Nephron progenitor cell (in vitro differentiated cells): ENCODE measurements around the gene RAN.

Experiments
- DNase-seq: peaks from one replicate; pipeline ENCODE4 v3.0.0; 2021
- H3K27ac Mint-ChIP-seq: 2 replicates; pipeline ENCODE4 v1.8.0; 2021; ENCODE audit warnings: mild to moderate bottlenecking, moderate library complexity, mixed read lengths
- H3K27me3 Mint-ChIP-seq: 2 replicates; pipeline ENCODE4 v1.8.0; 2021; ENCODE audit warnings: mild to moderate bottlenecking, low read depth, mixed read lengths; ENCODE audit not compliant: poor library complexity
- H3K36me3 Mint-ChIP-seq: 2 replicates; pipeline ENCODE4 v1.8.0; 2021; ENCODE audit warnings: low read depth, mixed read lengths
- H3K4me1 Mint-ChIP-seq: 2 replicates; pipeline ENCODE4 v1.8.0; 2021; ENCODE audit warnings: mixed read lengths
- H3K4me3 Mint-ChIP-seq: 2 replicates; pipeline ENCODE4 v1.8.0; 2021; ENCODE audit warnings: mild to moderate bottlenecking, moderate library complexity, mixed read lengths
- H3K9me3 Mint-ChIP-seq: 2 replicates; pipeline ENCODE4 v1.8.0; 2021; ENCODE audit warnings: mild to moderate bottlenecking, moderate library complexity, mixed read lengths
- CTCF ChIP-seq: fragments of 200-600 bp; sonication (generic); IDR thresholded peaks from 2 replicates; pipeline ENCODE4 v1.5.0; 2021; ENCODE audit warnings: antibody characterized with exemption

The RAN gene

GRCh38 chr12:130835011-130835410 lies 36.9 kb upstream of the RAN start:
- Mint-ChIP-seq H3K4me1 (peaks cover 77% of the 10 kb centered on the region), H3K36me3 (no peaks in the 10 kb centered on the region), H3K4me3 (no peak overlapping the region), H3K9me3 (no peaks in the 10 kb centered on the region), H3K27me3 (no peaks in the 10 kb centered on the region), H3K27ac (no peak overlapping the region)
- peak; percentile 42 for DNase-seq
- TF ChIP-seq CTCF, result no peak

GRCh38 chr12:130835436-130835835 lies 36.4 kb upstream of the RAN start:
- no peaks in the 10 kb centered on the region for H3K27me3 Mint-ChIP-seq
- TF ChIP-seq CTCF, result no peak
- no peak overlapping the region for H3K27ac Mint-ChIP-seq
- H3K36me3 Mint-ChIP-seq, result no peaks in the 10 kb centered on the region
- peak overlapping the region; percentile 8 for H3K4me3 Mint-ChIP-seq
- no peaks in the 10 kb centered on the region for H3K9me3 Mint-ChIP-seq
- peaks cover 77% of the 10 kb centered on the region for H3K4me1 Mint-ChIP-seq
- DNase-seq, result no peak

GRCh38 chr12:130838284-130838950 lies 33.4 kb upstream of the RAN start:
- Mint-ChIP-seq H3K4me1 (peaks cover 74% of the 10 kb centered on the region), H3K27ac (no peak overlapping the region), H3K4me3 (peak overlapping the region; percentile 81), H3K9me3 (no peaks in the 10 kb centered on the region), H3K27me3 (no peaks in the 10 kb centered on the region), H3K36me3 (no peaks in the 10 kb centered on the region)
- no peak for DNase-seq
- TF ChIP-seq CTCF, result no peak

- no peak for TF ChIP-seq CTCF
- DNase-seq, result peak; percentile 94
These were observed 32.7 kb upstream of the RAN start, which contains the start of gene STX2 for GRCh38 chr12:130838951-130839769. STX2 (minus strand) TSS chr12:130839250; CDS start chr12:130839099, 151 bp downstream.

GRCh38 chr12:130839770-130840404 lies 32.0 kb upstream of the RAN start:
- no peak for TF ChIP-seq CTCF
- no peaks in the 10 kb centered on the region for H3K27me3 Mint-ChIP-seq
- H3K9me3 Mint-ChIP-seq, result peaks cover 2% of the 10 kb centered on the region
- H3K36me3 Mint-ChIP-seq, result no peaks in the 10 kb centered on the region
- peak overlapping the region; percentile 78 for H3K27ac Mint-ChIP-seq
- H3K4me1 Mint-ChIP-seq, result peaks cover 62% of the 10 kb centered on the region
- peak; percentile 45 for DNase-seq
- H3K4me3 Mint-ChIP-seq, result peak overlapping the region; percentile 72

More at GRCh38 chr12:130838951-130839769, 32.7 kb upstream of the RAN start, which contains the start of gene STX2:
- Mint-ChIP-seq H3K36me3 (no peaks in the 10 kb centered on the region), H3K27me3 (no peaks in the 10 kb centered on the region), H3K9me3 (no peaks in the 10 kb centered on the region), H3K4me3 (peak within 1 kb of the TSS; percentile 81), H3K4me1 (peaks cover 66% of the 10 kb centered on the region), H3K27ac (peak within 1 kb of the TSS; percentile 78)
